Kasumi-1 (cell line): ENCODE data around the gene SIGLEC12.
"Not testable (repeated sequence)": the region's sequence is repeated elsewhere in the genome, so short reads cannot be mapped to it uniquely, and the experiment has no call there.

Source experiments
- DNase-seq, 2 experiments: peaks; one replicate each; lab custom pipeline; 2025; lab: John Stamatoyannopoulos, UW

Gene SIGLEC12

DNA sequence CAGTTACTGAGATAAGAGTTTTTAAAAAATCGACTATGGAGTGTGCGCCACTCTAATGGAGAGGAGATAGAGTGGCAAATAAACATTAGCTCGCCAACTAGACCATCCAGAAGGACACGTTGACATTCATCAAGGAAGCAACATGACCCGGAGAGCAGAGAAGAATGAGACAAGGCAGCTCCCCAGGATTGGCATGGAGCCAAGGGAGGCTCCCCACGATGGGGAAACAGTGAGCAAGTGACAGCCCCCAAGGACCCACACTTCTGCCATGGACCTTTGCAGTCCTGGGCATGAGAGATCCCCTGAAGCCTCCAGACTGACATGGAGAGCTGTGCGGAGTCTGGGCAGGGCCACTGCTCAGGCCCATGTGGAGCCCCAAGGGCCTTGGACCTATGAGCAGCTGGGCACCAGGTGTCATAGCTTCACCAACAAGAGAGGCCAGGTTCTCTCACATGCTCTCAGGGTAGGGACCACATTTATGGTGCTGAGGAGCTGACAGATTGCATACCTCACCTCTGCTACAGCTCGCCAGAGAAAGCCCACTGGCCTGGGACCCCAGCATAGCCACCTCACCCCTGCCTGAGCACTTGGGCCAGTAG, 23.2 kb upstream of the SIGLEC12 start:
- DNase-seq = no peak

DNA sequence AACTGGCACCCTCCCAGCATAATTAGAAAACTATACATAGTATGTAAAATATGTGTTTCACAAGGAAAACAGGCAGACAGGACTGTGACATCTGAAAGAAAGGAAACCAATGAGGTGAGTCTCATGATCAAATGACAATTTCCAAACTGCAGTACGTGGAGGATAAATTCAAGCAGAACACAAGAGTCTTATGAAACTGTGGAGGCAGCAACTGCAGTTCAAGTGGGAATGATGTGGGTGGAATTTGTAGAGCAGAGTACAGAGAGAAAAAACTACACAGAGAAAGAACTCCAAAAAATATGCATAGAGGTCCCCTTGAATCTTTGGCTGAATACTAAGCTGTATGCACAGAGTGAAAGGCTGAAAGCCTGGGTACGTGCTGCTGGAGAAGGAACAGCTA, 20.2 kb upstream of the SIGLEC12 start:
- DNase-seq = no peak

DNA sequence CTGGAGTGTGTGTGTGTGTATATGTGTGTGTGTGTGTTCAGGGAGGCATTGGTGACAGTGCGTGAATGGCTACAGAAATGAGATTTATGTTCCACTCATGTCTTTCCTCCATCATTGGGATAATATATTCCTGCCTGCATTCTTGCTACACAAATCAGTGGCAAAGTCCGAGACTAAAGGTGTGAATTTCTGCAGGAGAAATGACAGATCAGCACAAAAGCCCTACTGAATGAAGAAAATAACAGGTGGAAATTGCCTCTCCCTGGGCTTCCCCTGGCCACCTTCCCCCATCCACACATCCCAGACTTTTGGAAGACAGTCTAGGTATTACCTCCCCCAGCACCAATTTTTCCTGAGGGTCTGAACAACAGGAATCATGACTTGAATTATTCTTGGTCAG, 19.8 kb upstream of the SIGLEC12 start:
- DNase-seq = no peak

DNA sequence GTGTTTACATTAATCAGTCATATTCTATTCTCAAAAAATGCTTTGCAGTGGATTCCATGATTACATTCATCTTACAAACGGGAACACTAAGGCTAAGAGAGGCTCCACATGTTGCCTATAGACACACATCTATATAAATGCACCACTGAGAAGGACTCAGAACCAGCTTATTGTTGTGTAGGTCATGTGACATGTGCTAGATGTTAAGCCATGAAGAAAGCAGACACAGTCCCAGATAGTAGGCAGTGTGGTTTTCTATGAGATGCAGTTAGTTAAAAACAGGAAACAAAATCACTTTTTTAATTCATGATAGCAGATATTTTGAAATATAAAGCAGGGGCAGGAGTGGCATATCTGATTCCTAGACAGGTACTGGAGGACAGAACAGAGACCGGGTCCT, 19.1 kb upstream of the SIGLEC12 start:
- peak in 1 of 2 experiments; percentile 1 for DNase-seq

DNA sequence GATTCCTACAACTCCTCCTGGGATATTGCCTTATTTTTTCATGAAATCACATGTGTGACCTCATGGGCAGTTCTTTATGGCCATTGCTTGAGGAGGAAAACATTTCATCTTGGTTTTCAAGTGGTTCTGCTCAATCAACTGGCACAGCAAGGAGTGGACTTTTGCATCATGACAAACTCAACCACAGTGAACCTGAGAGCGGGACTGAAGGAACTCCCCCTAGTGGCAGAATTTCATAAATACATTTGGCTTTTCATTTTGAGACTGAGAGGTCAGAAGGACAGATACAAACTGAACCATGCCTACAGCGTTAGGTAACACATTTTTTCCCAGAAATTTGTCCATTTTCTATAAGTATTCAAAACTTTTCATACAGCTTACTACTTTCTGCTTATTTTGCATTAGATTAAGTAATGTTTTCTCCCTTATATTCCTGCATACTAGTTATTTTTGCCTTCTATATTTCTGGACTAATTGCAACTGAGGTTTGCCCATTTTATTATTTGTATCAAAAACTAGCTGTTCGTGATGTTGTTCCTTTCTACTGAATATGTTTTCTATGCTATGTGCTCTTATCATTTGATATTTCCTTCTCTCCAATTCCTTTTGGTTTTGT, 13.4 kb upstream of the SIGLEC12 start:
- DNase-seq = peak; percentile 72 to 87

DNA sequence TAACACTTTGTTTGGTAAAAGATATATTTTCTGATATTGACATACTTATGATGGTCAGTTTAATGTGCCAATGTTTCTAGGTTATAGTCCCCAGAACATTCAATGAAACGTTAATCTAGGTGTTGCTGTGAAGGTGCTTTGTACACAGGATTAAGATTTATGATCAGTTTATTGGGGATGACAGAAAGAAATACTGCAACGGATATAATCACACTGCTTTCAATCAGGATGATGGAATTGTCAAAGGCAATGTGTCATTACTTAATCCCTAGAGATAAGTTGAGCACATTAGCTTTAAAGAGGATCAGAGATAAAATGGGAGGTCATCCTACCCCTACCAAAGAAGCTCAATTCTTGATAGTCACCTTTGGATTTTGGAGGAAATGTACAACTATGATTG, 12.4 kb upstream of the SIGLEC12 start:
- no peak for DNase-seq

DNA sequence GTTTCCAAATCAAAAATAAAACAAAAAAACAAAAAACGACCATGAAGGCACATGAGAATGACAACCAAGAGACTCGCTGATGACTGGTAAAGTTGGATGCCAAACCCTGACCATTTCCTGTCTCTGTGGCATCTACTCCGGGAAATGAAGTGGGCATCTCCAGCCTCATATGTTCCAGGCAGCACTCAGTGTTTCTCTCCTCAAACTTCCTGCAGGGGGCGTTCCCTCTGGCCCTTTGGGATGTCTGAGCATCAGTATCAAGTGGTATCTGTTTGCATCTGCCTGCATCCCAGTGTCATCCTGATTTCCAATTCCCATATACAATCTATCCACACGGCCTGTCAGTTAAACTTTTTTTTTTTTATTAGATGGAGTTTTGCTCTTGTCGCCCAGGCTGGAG, 9.8 kb upstream of the SIGLEC12 start:
- DNase-seq = peak; percentile 1 to 17

DNA sequence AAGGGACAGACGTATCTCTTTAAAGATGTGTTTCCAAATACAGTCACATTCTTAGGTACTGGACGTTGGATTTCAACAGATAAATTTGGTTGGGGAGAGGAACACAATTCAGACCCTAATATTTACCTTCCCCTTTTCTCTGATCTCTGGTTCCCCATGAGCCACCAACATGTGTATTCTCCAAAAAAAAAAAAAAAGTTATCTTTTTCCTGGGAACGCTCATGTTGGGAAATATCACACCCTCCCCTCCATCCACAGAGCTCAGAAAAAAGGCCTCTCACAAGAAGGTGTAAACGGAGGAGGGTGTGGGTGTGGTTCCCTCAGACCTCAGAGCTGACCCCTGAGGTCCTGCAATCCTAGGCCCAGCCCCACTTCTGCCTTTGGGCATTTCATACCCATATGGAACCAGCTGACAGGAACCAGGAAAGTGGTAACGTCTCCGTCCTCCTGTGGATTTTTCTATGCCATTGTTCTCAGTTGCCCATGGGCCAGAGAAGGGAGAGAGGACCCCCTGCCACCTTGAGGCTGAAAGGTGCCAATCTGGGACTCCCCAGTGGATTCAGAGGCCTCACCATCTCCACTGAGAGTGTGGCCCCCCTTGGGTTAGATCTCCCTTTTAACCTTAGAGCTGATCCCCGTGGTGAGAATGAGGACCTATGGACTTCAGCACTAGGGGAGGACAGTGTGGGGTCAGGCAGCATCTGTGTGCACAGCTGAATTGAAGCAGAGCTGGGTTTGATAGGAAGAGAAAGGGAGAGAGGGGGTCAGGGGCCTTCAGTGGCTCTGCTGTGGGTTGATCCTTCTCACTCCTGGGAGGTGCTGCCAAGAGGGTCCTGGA, 8.4 kb upstream of the SIGLEC12 start:
- no peak for DNase-seq

GRCh38 chr19:51508059-51508733, 6.6 kb upstream of the SIGLEC12 start:
- no peak for DNase-seq

DNA sequence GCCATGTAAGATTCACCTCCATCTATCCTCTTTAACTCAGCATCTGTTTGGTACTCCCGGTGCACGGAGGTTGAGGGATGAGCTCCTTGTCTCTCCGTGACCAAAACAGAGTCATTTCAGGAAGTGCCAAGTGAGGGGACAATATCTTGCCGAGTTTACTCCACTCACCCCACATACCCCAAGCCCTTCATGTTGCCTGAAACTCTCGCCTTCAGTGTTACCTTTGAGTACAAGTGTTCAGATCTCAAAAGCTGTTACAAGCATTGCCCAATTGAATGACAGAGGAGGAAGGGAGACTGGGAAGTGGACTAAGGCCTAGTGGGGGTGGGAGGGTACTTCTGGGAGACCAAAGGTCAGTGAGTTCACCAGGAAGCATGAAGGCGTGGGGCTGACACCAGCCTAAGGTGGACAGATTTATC, 6.0 kb upstream of the SIGLEC12 start:
- DNase-seq = no peak

DNA sequence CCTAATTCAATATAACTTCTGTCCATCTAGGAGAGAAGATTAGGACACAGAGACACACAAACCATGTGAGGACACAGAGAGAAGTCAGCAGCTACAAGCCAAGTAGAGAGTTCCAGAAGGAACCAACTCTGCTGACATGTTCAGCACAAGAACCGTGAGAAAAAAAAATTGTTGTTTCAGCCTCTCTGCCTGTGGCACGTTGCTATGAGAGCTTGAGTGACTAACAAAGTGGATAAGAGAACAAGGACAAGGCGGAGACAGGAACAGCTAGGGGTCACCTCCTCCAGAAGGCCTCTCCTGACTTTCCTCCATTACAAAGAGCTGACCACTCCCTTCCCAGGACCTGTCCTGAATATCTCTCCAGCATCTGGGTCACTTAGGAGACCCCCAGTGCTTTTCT, 5.6 kb upstream of the SIGLEC12 start:
- DNase-seq = no peak

DNA sequence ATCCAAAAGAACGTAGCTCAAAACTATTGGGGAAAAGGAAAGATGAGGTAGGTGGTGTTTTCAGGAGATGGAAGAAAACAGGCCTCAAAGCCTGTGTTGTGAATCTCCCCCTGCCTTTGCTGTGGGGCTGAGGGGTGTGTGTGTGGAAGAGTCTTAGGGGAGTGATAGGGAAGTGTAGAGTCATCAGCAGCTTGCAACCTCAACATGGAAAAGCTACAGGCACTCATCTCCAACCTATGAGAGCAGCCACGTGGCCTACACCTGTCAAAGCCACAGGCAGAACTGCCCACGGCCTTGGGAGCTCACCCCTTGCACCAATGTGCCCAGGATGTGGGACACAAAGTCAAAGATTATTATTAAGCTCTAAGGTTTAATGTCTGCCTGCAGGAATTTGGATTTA, 4.3 kb upstream of the SIGLEC12 start:
- no peak for DNase-seq

DNA sequence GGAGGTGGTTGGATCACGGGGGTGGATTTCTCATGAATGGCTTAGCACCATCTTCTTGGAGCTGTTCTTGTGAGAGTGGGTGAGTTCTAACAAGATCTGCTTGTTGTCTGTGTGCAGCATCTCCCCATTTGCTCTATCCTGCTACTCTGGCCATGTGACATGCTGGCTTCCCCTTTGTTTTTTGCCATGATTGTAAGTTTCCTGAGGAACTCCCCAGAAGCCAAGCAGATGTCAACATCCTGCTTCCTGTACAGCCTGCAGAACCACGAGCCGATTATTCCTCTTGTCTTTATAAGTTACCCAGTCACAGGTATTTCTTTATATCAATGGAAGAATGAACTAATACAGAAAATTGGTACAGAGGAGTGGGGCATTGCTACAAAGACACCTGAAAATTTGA, 2.3 kb upstream of the SIGLEC12 start:
- peak; percentile 44 to 46 for DNase-seq

GRCh38 chr19:51503286-51503817, 1.8 kb upstream of the SIGLEC12 start:
- DNase-seq = peak; percentile 95

- DNase-seq = not testable (repeated sequence)
Observed at GRCh38 chr19:51500931-51501330, 669 bp downstream of the SIGLEC12 start.

DNA sequence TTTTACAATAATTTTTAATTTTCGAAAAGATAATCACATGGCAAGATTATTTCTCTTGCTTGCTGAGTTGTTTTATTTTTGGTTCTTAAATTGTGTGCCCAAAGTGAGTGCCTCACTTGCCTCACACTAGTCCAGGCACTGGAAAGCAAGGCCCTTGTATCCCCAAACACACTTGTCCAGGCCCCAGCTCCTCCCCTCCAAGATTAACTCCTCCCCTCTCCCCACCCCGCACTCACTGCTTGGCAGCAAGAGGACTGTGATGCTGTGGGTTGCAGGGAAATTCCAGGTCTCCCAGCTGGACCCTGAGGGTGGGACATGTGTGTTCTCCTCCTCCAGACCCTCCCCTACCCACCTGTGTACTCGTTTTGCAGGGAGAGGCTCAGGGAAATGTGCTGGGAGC, 3.9 kb downstream of the SIGLEC12 start:
- DNase-seq = no peak

GRCh38 chr19:51493776-51494175, 7.8 kb downstream of the SIGLEC12 start:
- DNase-seq = peak; percentile 40 to 53

- no peak for DNase-seq
Observed at GRCh38 chr19:51491586-51491985, 10.0 kb downstream of the SIGLEC12 start.

GRCh38 chr19:51490676-51491075, 10.9 kb downstream of the SIGLEC12 start:
- no peak for DNase-seq

DNA sequence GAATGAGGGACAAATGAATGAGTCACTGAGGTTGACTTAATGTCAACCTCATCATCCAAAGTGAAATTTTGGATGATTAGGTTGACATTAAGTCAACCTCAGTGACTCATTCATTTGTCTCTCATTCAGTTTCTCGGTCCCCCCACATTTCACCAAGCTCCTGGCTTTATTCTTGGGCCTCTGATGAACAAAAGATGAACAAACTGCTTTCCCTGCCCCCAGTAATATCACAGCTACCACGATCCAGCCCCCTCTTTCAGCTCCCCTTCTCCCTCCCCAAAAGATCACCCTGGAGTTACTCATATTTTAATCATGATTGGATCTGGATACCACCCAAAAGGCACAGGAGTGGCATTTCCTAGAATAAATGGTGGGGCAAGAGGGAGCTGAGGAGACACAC, 12.5 kb downstream of the SIGLEC12 start:
- no peak for DNase-seq

DNA sequence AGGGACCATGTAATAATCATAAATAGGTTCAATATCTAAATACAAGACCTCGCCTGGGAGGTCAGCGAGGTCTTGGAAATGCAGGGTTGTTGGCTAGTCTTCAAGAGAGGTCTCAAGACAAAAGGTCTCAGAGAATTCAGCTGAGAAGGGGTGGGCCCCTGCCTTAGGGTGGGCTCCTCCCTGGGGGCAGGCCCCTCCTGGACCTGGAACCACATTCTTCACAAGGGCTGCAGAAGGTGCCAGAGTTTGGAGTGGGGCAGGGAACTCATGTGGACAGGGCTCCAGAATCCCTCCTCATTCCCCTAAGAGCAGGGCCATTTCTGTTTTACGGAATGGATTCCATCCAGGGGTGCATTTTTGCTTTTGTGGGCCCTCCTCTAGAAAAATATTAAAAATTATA, 13.1 kb downstream of the SIGLEC12 start:
- no peak for DNase-seq

DNA sequence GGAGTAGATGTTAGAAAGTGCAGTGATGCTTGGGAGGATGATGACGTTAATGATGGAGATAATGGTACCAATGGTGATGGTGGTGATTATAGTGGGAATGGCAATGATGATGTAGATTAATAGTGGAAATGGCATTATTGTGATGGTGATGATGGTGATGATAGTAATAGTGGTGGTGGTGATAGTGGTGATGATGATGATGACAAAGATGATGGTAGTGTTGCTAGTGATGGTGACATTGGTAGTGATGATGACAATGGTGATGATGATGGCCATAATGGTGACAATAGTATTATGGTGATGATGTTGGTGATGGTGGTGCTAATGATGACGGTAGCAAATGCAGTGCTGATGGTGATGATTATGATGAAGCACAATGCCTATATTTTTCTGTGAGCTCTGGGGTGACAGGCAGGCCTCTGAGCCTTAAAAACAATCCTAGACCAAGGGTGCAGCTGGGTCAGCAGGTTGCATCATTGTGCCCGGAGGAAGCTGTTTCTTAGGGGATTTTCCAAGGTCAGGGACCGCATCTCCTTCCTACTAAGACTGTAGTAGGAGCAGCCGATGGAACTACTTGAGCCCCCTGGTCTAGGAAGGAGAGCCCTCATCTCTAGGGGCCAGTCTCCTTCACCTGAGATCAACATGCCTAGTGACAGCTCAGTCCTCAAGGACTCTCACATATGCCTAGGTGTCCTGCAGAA, 15.5 kb downstream of the SIGLEC12 start:
- no peak for DNase-seq
